ENCODE data around the gene DDC. TPM values are rescaled to one million over a fixed set of nuclear protein-coding genes. Genes with fewer than 3 reads are reported as not detected.

Gene DDC
- polyA plus RNA-seq, 1 donor (not counting 4 experiments of a cell fraction or from before 2014, with no cell fraction given) = not detected

DNA sequence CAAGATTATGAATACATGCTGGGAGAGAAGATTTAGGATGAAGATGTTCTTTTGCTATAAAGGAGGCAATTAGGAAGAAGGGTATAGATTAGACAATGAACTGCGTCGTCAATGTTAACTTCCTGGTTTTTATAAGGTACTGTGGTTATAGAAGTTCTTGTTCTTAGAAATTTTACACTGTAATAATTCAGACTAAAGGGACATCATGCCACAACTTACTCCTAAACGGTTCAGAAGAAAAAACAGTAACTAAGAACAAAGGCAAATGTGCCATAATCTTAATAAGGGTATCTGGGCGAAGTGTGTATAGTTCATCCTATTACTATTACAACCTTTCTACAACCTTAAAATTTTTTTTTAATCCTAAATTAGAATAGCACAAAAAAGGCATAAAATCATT, 31.3 kb upstream of the DDC start:
- no peaks in the 10 kb centered on the region for H3K9me1 ChIP-seq (ENCODE audit: control insufficient read depth, extremely low read depth, insufficient read depth, low read length)
- H3K4me3 ChIP-seq (ENCODE audit: control insufficient read depth in 2 of 3, extremely low read depth in 1 of 3, insufficient read depth in 2 of 3, low read depth in 1 of 3, low read length in 3 of 3) = no peak overlapping the region
- no peaks in the 10 kb centered on the region for H3K4me1 ChIP-seq (ENCODE audit: control insufficient read depth, extremely low read depth, insufficient read depth, low read length)
- no peak for TF ChIP-seq EZH2 (IDR thresholded peaks at IDR 0.05; ENCODE audit: low read length)
- TF ChIP-seq, protein P1, sequence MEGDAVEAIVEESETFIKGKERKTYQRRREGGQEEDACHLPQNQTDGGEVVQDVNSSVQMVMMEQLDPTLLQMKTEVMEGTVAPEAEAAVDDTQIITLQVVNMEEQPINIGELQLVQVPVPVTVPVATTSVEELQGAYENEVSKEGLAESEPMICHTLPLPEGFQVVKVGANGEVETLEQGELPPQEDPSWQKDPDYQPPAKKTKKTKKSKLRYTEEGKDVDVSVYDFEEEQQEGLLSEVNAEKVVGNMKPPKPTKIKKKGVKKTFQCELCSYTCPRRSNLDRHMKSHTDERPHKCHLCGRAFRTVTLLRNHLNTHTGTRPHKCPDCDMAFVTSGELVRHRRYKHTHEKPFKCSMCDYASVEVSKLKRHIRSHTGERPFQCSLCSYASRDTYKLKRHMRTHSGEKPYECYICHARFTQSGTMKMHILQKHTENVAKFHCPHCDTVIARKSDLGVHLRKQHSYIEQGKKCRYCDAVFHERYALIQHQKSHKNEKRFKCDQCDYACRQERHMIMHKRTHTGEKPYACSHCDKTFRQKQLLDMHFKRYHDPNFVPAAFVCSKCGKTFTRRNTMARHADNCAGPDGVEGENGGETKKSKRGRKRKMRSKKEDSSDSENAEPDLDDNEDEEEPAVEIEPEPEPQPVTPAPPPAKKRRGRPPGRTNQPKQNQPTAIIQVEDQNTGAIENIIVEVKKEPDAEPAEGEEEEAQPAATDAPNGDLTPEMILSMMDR (optimal IDR thresholded peaks at IDR 0.05 in 1 of 3, IDR thresholded peaks at IDR 0.05 in 1 of 3, conservative IDR thresholded peaks at IDR 0.05 in 1 of 3; ENCODE audit: extremely low read depth in 1 of 3, insufficient read depth in 2 of 3, low read length in 3 of 3) = no peak
- H3K9ac ChIP-seq (ENCODE audit: control insufficient read depth, extremely low read depth, insufficient read depth, low read length) = no peak overlapping the region
- DNase-seq (ENCODE audit: low read depth, low spot score) (no peak), FAIRE-seq (no peak)
- H4K20me1 ChIP-seq (ENCODE audit: control insufficient read depth, extremely low read depth, insufficient read depth, low read length) = no peaks in the 10 kb centered on the region
- no peaks in the 10 kb centered on the region for H3K27me3 ChIP-seq (ENCODE audit: control insufficient read depth, extremely low read depth, insufficient read depth, low read length)
- dilution Hi-C loops (cut with MboI; ENCODE audit: extremely low pct_ligation_motif_present, low sequenced_read_pairs) = no loop called here
- H3K36me3 ChIP-seq (ENCODE audit: control insufficient read depth in 2 of 2, extremely low read depth in 1 of 2, insufficient read depth in 2 of 2, low read length in 2 of 2) = no peaks in the 10 kb centered on the region
- no peak overlapping the region for H2AFZ ChIP-seq (ENCODE audit: control insufficient read depth, low read length)
- no peaks in the 10 kb centered on the region for H3K9me3 ChIP-seq (ENCODE audit: control insufficient read depth, low read depth, low read length)
- no peaks in the 10 kb centered on the region for H3K79me2 ChIP-seq (ENCODE audit: control insufficient read depth, insufficient read depth, low read length)
- no peak overlapping the region for H3K4me2 ChIP-seq (ENCODE audit: control insufficient read depth, extremely low read depth, insufficient read depth, low read depth, low read length)
- H3K27ac ChIP-seq (ENCODE audit: control insufficient read depth, insufficient read depth, low read length) = no peak overlapping the region

GRCh38 chr7:50595491-50596102, 30.4 kb upstream of the DDC start:
- DNase-seq (ENCODE audit: low read depth, low spot score) = no peak

More at GRCh38 chr7:50595491-50596102, 30.4 kb upstream of the DDC start:
- Histone ChIP-seq H3K27me3 (ENCODE audit: control insufficient read depth, extremely low read depth, insufficient read depth, low read length) (no peaks in the 10 kb centered on the region), H3K79me2 (ENCODE audit: control insufficient read depth, insufficient read depth, low read length) (no peaks in the 10 kb centered on the region), H4K20me1 (ENCODE audit: control insufficient read depth, extremely low read depth, insufficient read depth, low read length) (no peaks in the 10 kb centered on the region), H3K9me3 (ENCODE audit: control insufficient read depth, low read depth, low read length) (no peaks in the 10 kb centered on the region), H3K27ac (ENCODE audit: control insufficient read depth, insufficient read depth, low read length) (no peak overlapping the region), H3K9me1 (ENCODE audit: control insufficient read depth, extremely low read depth, insufficient read depth, low read length) (no peaks in the 10 kb centered on the region), H3K4me2 (ENCODE audit: control insufficient read depth, extremely low read depth, insufficient read depth, low read depth, low read length) (no peak overlapping the region), H3K36me3 (ENCODE audit: control insufficient read depth in 2 of 2, extremely low read depth in 1 of 2, insufficient read depth in 2 of 2, low read length in 2 of 2) (no peaks in the 10 kb centered on the region), H3K9ac (ENCODE audit: control insufficient read depth, extremely low read depth, insufficient read depth, low read length) (no peak overlapping the region), H2AFZ (ENCODE audit: control insufficient read depth, low read length) (no peak overlapping the region), H3K4me3 (ENCODE audit: control insufficient read depth in 2 of 3, extremely low read depth in 1 of 3, insufficient read depth in 2 of 3, low read depth in 1 of 3, low read length in 3 of 3) (no peak overlapping the region), H3K4me1 (ENCODE audit: control insufficient read depth, extremely low read depth, insufficient read depth, low read length) (no peaks in the 10 kb centered on the region)
- TF ChIP-seq EZH2 (IDR thresholded peaks at IDR 0.05; ENCODE audit: low read length) = no peak
- TF ChIP-seq, protein P1 (optimal IDR thresholded peaks at IDR 0.05 in 1 of 3, IDR thresholded peaks at IDR 0.05 in 1 of 3, conservative IDR thresholded peaks at IDR 0.05 in 1 of 3; ENCODE audit: extremely low read depth in 1 of 3, insufficient read depth in 2 of 3, low read length in 3 of 3) = peak; percentile 44 to 55 (median 54)
- no peak for FAIRE-seq
- dilution Hi-C loops (cut with MboI; ENCODE audit: extremely low pct_ligation_motif_present, low sequenced_read_pairs) = no loop called here

Data from keratinocyte (primary cell).